Immature natural killer cell (primary cell): ENCODE results near the gene ZBTB1. TPM values are rescaled to one million over a fixed set of nuclear protein-coding genes. Genes with fewer than 3 reads are reported as not detected.
"Not testable (repeated sequence)": the region's sequence is repeated elsewhere in the genome, so short reads cannot be mapped to it uniquely, and the experiment has no call there.

Experiments
- DNase-seq, 3 donors: peaks; one replicate each; pipeline ENCODE4 v3.0.0; 2022; ENCODE audit warnings: mixed read lengths in 1 of 3
- H3K27ac Mint-ChIP-seq, 6 donors: one replicate each; pipeline ENCODE4 v1.8.0; 2020; ENCODE audit warnings: mixed read lengths in 6 of 6, mild to moderate bottlenecking in 5 of 6, inconsistent platforms in 4 of 6, moderate library complexity in 3 of 6
- H3K27me3 Mint-ChIP-seq, 3 donors: one replicate each; pipeline ENCODE4 v1.8.0; 2020 to 2021; ENCODE audit warnings: low read depth in 3 of 3, mild to moderate bottlenecking in 3 of 3, mixed read lengths in 3 of 3, moderate library complexity in 3 of 3, inconsistent platforms in 1 of 3
- H3K36me3 Mint-ChIP-seq, 3 donors: one replicate each; pipeline ENCODE4 v1.8.0; 2020; ENCODE audit warnings: mixed read lengths in 3 of 3, inconsistent platforms in 2 of 3, mild to moderate bottlenecking in 2 of 3
- H3K4me1 Mint-ChIP-seq, 2 donors: one replicate each; pipeline ENCODE4 v1.8.0; 2020; ENCODE audit warnings: inconsistent platforms in 2 of 2, mild to moderate bottlenecking in 2 of 2, mixed read lengths in 2 of 2, moderate library complexity in 1 of 2
- H3K4me3 Mint-ChIP-seq, 5 donors: one replicate each; pipeline ENCODE4 v1.8.0; 2020; ENCODE audit warnings: mild to moderate bottlenecking in 5 of 5, mixed read lengths in 5 of 5, inconsistent platforms in 3 of 5, moderate library complexity in 3 of 5
- H3K9me3 Mint-ChIP-seq, 6 donors: one replicate each; pipeline ENCODE4 v1.8.0; 2020; ENCODE audit warnings: mild to moderate bottlenecking in 6 of 6, mixed read lengths in 6 of 6, inconsistent platforms in 4 of 6, moderate library complexity in 3 of 6
- polyA plus RNA-seq, 3 donors: library from polyadenylated mRNA; unstranded; fragments of 300-500 nt; fragmentation: Illumina TruSeq; gene quantifications; one replicate each; pipeline ENCODE4 v1.2.3, GENCODE V29; 2021

ZBTB1 gene
- polyA plus RNA-seq, 3 donors from 2014 or later: 53.5 to 123 (median 70.9) TPM

- H3K27me3 Mint-ChIP-seq: peaks cover 7 to 11% (median 9%) of the 10 kb centered on the region in 3 donors
- no peaks in the 10 kb centered on the region for H3K9me3 Mint-ChIP-seq
- H3K4me3 Mint-ChIP-seq: peak overlapping the region; percentile 61 to 77 (median 72)
- H3K27ac Mint-ChIP-seq: no peak overlapping the region
- H3K36me3 Mint-ChIP-seq: peaks cover 0 to 3% (median 0%) of the 10 kb centered on the region in 3 donors
- peaks cover 14 to 18% of the 10 kb centered on the region in 2 donors for H3K4me1 Mint-ChIP-seq
- DNase-seq: no peak
Observed at GRCh38 chr14:64549016-64549415, 44.4 kb downstream of the ZBTB1 start.

GRCh38 chr14:64549791-64550620, 45.4 kb downstream of the ZBTB1 start, which contains the start of gene PPP1R36:
PPP1R36 (plus strand) TSS chr14:64549961; CDS start chr14:64549998, 37 bp downstream.
- Mint-ChIP-seq H3K27me3 (peaks cover 7 to 11% (median 9%) of the 10 kb centered on the region in 3 donors), H3K4me1 (peaks cover 14 to 18% of the 10 kb centered on the region in 2 donors), H3K27ac (peak within 1 kb of the TSS in 1 of 6 donors; percentile 73), H3K9me3 (no peaks in the 10 kb centered on the region), H3K36me3 (peaks cover 0 to 3% (median 0%) of the 10 kb centered on the region in 3 donors), H3K4me3 (peak within 1 kb of the TSS; percentile 72 to 86 (median 83))
- DNase-seq: peak; percentile 38 to 48 (median 44)

GRCh38 chr14:64550621-64551333, 46.2 kb downstream of the ZBTB1 start:
- DNase-seq: no peak
- Mint-ChIP-seq H3K27ac (peak overlapping the region in 1 of 6 donors; percentile 73), H3K9me3 (no peaks in the 10 kb centered on the region), H3K36me3 (peaks cover 0 to 3% (median 0%) of the 10 kb centered on the region in 3 donors), H3K27me3 (peaks cover 7 to 11% (median 9%) of the 10 kb centered on the region in 3 donors), H3K4me1 (peaks cover 14 to 18% of the 10 kb centered on the region in 2 donors), H3K4me3 (peak overlapping the region; percentile 72 to 86 (median 83))

- no peak for DNase-seq
- Mint-ChIP-seq H3K27me3 (peaks cover 4 to 9% (median 7%) of the 10 kb centered on the region in 3 donors), H3K9me3 (no peaks in the 10 kb centered on the region), H3K4me1 (peaks cover 7 to 9% of the 10 kb centered on the region in 2 donors), H3K4me3 (no peak overlapping the region), H3K36me3 (no peaks in the 10 kb centered on the region), H3K27ac (no peak overlapping the region)
Observed at GRCh38 chr14:64554556-64554955, 50.0 kb downstream of the ZBTB1 start.

- no peak overlapping the region for H3K4me3 Mint-ChIP-seq
- no peak for DNase-seq
- H3K9me3 Mint-ChIP-seq: no peaks in the 10 kb centered on the region
- H3K4me1 Mint-ChIP-seq: no peaks in the 10 kb centered on the region
- no peaks in the 10 kb centered on the region for H3K36me3 Mint-ChIP-seq
- no peak overlapping the region for H3K27ac Mint-ChIP-seq
- peaks cover 2 to 5% (median 5%) of the 10 kb centered on the region in 3 donors for H3K27me3 Mint-ChIP-seq
Observed at GRCh38 chr14:64556526-64556925, 52.0 kb downstream of the ZBTB1 start.

GRCh38 chr14:64558216-64558615, 53.6 kb downstream of the ZBTB1 start:
- H3K27me3 Mint-ChIP-seq, DNase-seq, H3K4me1 Mint-ChIP-seq, H3K27ac Mint-ChIP-seq, H3K36me3 Mint-ChIP-seq, H3K4me3 Mint-ChIP-seq, H3K9me3 Mint-ChIP-seq: not testable (repeated sequence)

- H3K27me3 Mint-ChIP-seq: peaks cover 0 to 3% (median 2%) of the 10 kb centered on the region in 3 donors
- no peaks in the 10 kb centered on the region for H3K36me3 Mint-ChIP-seq
- no peak for DNase-seq
- H3K9me3 Mint-ChIP-seq: no peaks in the 10 kb centered on the region
- H3K4me1 Mint-ChIP-seq: no peaks in the 10 kb centered on the region
- H3K4me3 Mint-ChIP-seq: no peak overlapping the region
- no peak overlapping the region for H3K27ac Mint-ChIP-seq
Observed at GRCh38 chr14:64561631-64562030, 57.1 kb downstream of the ZBTB1 start.

- Mint-ChIP-seq H3K36me3 (no peaks in the 10 kb centered on the region), H3K9me3 (no peaks in the 10 kb centered on the region), H3K27ac (no peak overlapping the region), H3K27me3 (peaks cover 0 to 3% (median 2%) of the 10 kb centered on the region in 3 donors), H3K4me3 (no peak overlapping the region), H3K4me1 (no peaks in the 10 kb centered on the region)
- DNase-seq: no peak
Observed at GRCh38 chr14:64562436-64562835, 57.9 kb downstream of the ZBTB1 start.

GRCh38 chr14:64563696-64564095, 59.1 kb downstream of the ZBTB1 start:
- peaks cover 0 to 3% (median 0%) of the 10 kb centered on the region in 3 donors for H3K27me3 Mint-ChIP-seq
- no peaks in the 10 kb centered on the region for H3K9me3 Mint-ChIP-seq
- no peaks in the 10 kb centered on the region for H3K4me1 Mint-ChIP-seq
- no peak overlapping the region for H3K4me3 Mint-ChIP-seq
- H3K36me3 Mint-ChIP-seq: no peaks in the 10 kb centered on the region
- no peak for DNase-seq
- no peak overlapping the region for H3K27ac Mint-ChIP-seq

- H3K9me3 Mint-ChIP-seq: no peaks in the 10 kb centered on the region
Observed at GRCh38 chr14:64566651-64567122, 62.1 kb downstream of the ZBTB1 start.

GRCh38 chr14:64569138-64569631, 64.6 kb downstream of the ZBTB1 start:
- H3K27me3 Mint-ChIP-seq: no peaks in the 10 kb centered on the region
- H3K36me3 Mint-ChIP-seq: no peaks in the 10 kb centered on the region
- no peak overlapping the region for H3K27ac Mint-ChIP-seq
- H3K9me3 Mint-ChIP-seq: no peaks in the 10 kb centered on the region
- H3K4me1 Mint-ChIP-seq: no peaks in the 10 kb centered on the region
- no peak for DNase-seq
- H3K4me3 Mint-ChIP-seq: no peak overlapping the region

More at GRCh38 chr14:64566651-64567122, 62.1 kb downstream of the ZBTB1 start:
- no peak for DNase-seq
- Mint-ChIP-seq H3K27ac (no peak overlapping the region), H3K4me3 (no peak overlapping the region), H3K36me3 (no peaks in the 10 kb centered on the region), H3K27me3 (no peaks in the 10 kb centered on the region), H3K4me1 (no peaks in the 10 kb centered on the region)

GRCh38 chr14:64569646-64570045, 65.1 kb downstream of the ZBTB1 start:
- not testable (repeated sequence) for H3K4me3 Mint-ChIP-seq, H3K27me3 Mint-ChIP-seq, H3K27ac Mint-ChIP-seq, DNase-seq, H3K9me3 Mint-ChIP-seq, H3K4me1 Mint-ChIP-seq, H3K36me3 Mint-ChIP-seq

GRCh38 chr14:64572386-64573104, 68.0 kb downstream of the ZBTB1 start:
- Mint-ChIP-seq H3K9me3 (no peaks in the 10 kb centered on the region), H3K27ac (no peak overlapping the region), H3K4me1 (no peaks in the 10 kb centered on the region), H3K4me3 (no peak overlapping the region), H3K36me3 (no peaks in the 10 kb centered on the region), H3K27me3 (no peaks in the 10 kb centered on the region)
- DNase-seq: no peak
